DND-41 (cell line): Measurements from ENCODE around the gene SNAPC1.

Source experiments
- ATAC-seq: fragments of 200-7000 bp; cut with Tn5 transposase; 3 replicates; pipeline ENCODE4 v1.9.1; 2021; ENCODE audit warnings: low read depth; ENCODE audit not compliant: insufficient read depth
- DNase-seq: peaks from one replicate; pipeline ENCODE4 v3.0.0-alpha.2; 2020
- H2AFZ ChIP-seq: 2 replicates; pipeline ENCODE4 v1.6.0; 2012; ENCODE audit warnings: low read depth, low read length
- H3K27ac ChIP-seq: 2 replicates; pipeline ENCODE4 v1.5.1; 2012; ENCODE audit warnings: low read length, inconsistent platforms
- H3K27me3 ChIP-seq: fragments of 200-600 bp; sonication (generic); 2 replicates; pipeline ENCODE4 v1.6.0; 2012; ENCODE audit warnings: low read length, mild to moderate bottlenecking, inconsistent platforms; ENCODE audit not compliant: insufficient read depth, poor library complexity
- H3K36me3 ChIP-seq: 2 replicates; pipeline ENCODE4 v1.5.1; 2012; ENCODE audit warnings: low read length, inconsistent platforms; ENCODE audit not compliant: insufficient read depth
- H3K4me1 ChIP-seq: 2 replicates; pipeline ENCODE4 v1.5.1; 2012; ENCODE audit warnings: mild to moderate bottlenecking, low read length; ENCODE audit not compliant: insufficient read depth
- H3K4me2 ChIP-seq: 2 replicates; pipeline ENCODE4 v1.6.0; 2012; ENCODE audit warnings: mild to moderate bottlenecking, moderate library complexity, low read length, inconsistent platforms; ENCODE audit not compliant: insufficient read depth
- H3K4me3 ChIP-seq, 2 experiments: fragments of 200-600 bp in 1 of 2; shearing (Covaris generic) in 1 of 2; 2 replicates each; pipeline ENCODE4 v1.5.1; 2012 to 2016; ENCODE audit warnings: inconsistent platforms in 2 of 2, low read length in 2 of 2, mild to moderate bottlenecking in 2 of 2, low read depth in 1 of 2, moderate library complexity in 1 of 2
- H3K79me2 ChIP-seq: 2 replicates; pipeline ENCODE4 v1.6.0; 2012; ENCODE audit warnings: low read length, inconsistent platforms; ENCODE audit not compliant: insufficient read depth
- H3K9ac ChIP-seq: 2 replicates; pipeline ENCODE4 v1.6.0; 2012; ENCODE audit warnings: low read depth, mild to moderate bottlenecking, inconsistent platforms, low read length, moderate library complexity
- H3K9me3 ChIP-seq: 2 replicates; pipeline ENCODE4 v1.5.1; 2012; ENCODE audit warnings: low read length, moderate library complexity, mild to moderate bottlenecking, inconsistent platforms; ENCODE audit not compliant: insufficient read depth, severe bottlenecking
- H4K20me1 ChIP-seq: 2 replicates; pipeline ENCODE4 v1.6.0; 2012; ENCODE audit warnings: low read length; ENCODE audit not compliant: insufficient read depth
- EZH2 ChIP-seq: IDR thresholded peaks from 3 replicates; pipeline ENCODE4 v1.6.1; 2012; ENCODE audit warnings: borderline replicate concordance, low read depth, mild to moderate bottlenecking, moderate library complexity, low read length, inconsistent platforms; ENCODE audit not compliant: severe bottlenecking
- TF ChIP-seq, protein P1 (sequence below): IDR thresholded peaks from 2 replicates; pipeline ENCODE4 v1.5.1; 2012; ENCODE audit warnings: borderline replicate concordance, low read length, moderate library complexity, mild to moderate bottlenecking; ENCODE audit not compliant: poor library complexity, severe bottlenecking; ENCODE audit errors: extremely low read depth

SNAPC1 gene

DNA sequence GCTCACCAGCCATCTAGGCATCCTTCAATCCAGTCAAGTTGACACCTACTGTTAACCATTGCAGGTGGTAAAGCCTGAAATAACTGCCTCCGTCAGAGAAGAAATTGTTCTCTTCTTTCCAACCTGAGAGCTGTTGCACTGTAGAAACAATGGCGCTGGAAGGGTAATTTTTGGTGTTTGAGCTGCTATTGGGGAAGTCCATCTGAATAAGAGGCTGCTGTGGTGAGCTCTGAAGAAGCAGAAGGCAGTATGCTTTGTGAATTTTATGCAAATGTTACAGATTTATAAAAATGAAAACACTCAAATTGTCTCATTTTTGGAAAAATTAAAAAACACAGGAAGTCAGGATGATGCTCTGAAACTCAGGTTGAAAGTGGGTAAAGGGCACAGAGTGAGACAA is 60.2 kb downstream of the SNAPC1 start:
- no peak overlapping the region for H3K9ac ChIP-seq
- no peak for TF ChIP-seq EZH2
- TF ChIP-seq, protein P1, sequence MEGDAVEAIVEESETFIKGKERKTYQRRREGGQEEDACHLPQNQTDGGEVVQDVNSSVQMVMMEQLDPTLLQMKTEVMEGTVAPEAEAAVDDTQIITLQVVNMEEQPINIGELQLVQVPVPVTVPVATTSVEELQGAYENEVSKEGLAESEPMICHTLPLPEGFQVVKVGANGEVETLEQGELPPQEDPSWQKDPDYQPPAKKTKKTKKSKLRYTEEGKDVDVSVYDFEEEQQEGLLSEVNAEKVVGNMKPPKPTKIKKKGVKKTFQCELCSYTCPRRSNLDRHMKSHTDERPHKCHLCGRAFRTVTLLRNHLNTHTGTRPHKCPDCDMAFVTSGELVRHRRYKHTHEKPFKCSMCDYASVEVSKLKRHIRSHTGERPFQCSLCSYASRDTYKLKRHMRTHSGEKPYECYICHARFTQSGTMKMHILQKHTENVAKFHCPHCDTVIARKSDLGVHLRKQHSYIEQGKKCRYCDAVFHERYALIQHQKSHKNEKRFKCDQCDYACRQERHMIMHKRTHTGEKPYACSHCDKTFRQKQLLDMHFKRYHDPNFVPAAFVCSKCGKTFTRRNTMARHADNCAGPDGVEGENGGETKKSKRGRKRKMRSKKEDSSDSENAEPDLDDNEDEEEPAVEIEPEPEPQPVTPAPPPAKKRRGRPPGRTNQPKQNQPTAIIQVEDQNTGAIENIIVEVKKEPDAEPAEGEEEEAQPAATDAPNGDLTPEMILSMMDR: no peak
- H3K4me1 ChIP-seq: no peaks in the 10 kb centered on the region
- H3K27ac ChIP-seq: no peak overlapping the region
- H2AFZ ChIP-seq: no peak overlapping the region
- peaks cover 6% of the 10 kb centered on the region for H3K27me3 ChIP-seq
- no peaks in the 10 kb centered on the region for H3K36me3 ChIP-seq
- no peak overlapping the region for H3K4me2 ChIP-seq
- H3K4me3 ChIP-seq: no peak overlapping the region
- H3K9me3 ChIP-seq: no peaks in the 10 kb centered on the region
- H3K79me2 ChIP-seq: no peaks in the 10 kb centered on the region
- DNase-seq (no peak), ATAC-seq (no peak)
- H4K20me1 ChIP-seq: no peaks in the 10 kb centered on the region

DNA sequence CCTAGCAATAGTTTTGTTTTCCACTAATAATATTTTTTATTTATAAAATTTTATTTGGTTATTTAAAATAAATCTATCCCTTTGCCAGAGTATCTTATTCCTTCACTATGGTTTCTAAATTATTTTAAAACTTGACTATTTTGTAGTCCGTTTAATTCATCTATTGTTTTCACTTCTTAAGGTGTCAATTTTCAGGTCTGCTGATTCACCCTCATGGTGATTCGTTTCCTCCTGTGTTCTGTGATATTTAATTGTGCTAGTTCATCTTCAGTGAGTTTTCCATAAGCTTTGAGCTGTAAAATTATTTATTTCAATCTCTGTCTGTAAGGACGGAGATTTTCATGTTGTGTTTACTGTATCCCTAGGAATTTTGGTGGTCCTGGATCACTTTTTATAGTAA is 70.6 kb downstream of the SNAPC1 start:
- no peak overlapping the region for H3K27ac ChIP-seq

DNA sequence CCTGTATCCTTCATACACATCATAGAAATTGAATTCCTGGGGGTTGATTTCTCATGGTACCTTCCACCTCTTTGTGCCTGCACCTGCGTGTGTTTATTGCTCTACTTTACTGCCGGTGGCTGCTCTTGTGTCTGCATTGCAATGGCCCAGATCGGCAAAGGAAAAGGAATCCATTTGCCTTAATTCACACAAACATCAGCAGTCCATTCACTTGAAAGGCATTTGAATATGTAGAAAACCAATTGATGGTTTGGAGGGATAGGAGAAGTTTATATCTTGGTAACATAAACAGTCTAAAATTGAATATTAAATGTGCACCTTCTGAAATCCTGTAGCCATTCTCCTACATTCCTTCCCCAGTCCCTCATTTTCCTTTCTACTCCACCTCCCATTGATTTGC is 74.0 kb downstream of the SNAPC1 start:
- Histone ChIP-seq H3K27me3 (peaks cover 7% of the 10 kb centered on the region), H3K4me2 (no peak overlapping the region), H3K36me3 (no peaks in the 10 kb centered on the region), H3K4me3 (no peak overlapping the region), H3K79me2 (no peaks in the 10 kb centered on the region), H3K9me3 (no peaks in the 10 kb centered on the region), H3K27ac (no peak overlapping the region), H2AFZ (no peak overlapping the region), H3K9ac (no peak overlapping the region), H4K20me1 (no peaks in the 10 kb centered on the region; the same call in 1 of the 2 replicates), H3K4me1 (no peaks in the 10 kb centered on the region)
- TF ChIP-seq, protein P1: no peak
- TF ChIP-seq EZH2: no peak
- DNase-seq (no peak), ATAC-seq (no peak)

More for the DNA sequence above, 70.6 kb downstream of the SNAPC1 start:
- H4K20me1 ChIP-seq: no peaks in the 10 kb centered on the region; the same call in 1 of the 2 replicates
- no peaks in the 10 kb centered on the region for H3K4me1 ChIP-seq
- H3K27me3 ChIP-seq: peaks cover 4% of the 10 kb centered on the region
- no peak overlapping the region for H3K4me2 ChIP-seq
- no peak for ATAC-seq
- DNase-seq: no peak
- H2AFZ ChIP-seq: no peak overlapping the region
- H3K36me3 ChIP-seq: no peaks in the 10 kb centered on the region
- no peak for TF ChIP-seq EZH2
- TF ChIP-seq, protein P1: no peak
- no peak overlapping the region for H3K4me3 ChIP-seq
- H3K9me3 ChIP-seq: no peaks in the 10 kb centered on the region
- no peaks in the 10 kb centered on the region for H3K79me2 ChIP-seq
- H3K9ac ChIP-seq: no peak overlapping the region

DNA sequence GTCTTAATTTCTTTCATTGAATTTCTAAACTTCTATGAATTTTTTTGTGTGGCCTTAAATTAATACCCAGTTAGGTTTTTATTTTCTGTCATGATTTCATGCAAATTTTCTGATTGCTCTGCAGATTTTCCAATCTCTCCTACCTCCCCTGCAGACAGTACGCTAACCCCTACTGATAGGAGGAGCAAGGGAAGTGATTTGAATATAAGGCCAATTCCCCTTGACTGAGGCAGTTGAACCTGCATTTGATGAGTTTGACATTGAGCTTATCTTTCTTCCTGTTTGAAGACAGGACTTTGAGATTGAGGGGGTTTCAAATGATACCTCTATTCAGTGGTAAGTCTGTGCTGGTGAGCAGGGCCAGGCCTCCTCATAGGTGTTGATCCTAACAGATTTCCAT is 74.6 kb downstream of the SNAPC1 start:
- Histone ChIP-seq H2AFZ (no peak overlapping the region), H3K4me1 (no peaks in the 10 kb centered on the region), H3K36me3 (no peaks in the 10 kb centered on the region), H3K27ac (no peak overlapping the region), H3K4me2 (no peak overlapping the region), H3K9ac (no peak overlapping the region), H3K79me2 (no peaks in the 10 kb centered on the region), H3K4me3 (no peak overlapping the region), H4K20me1 (no peaks in the 10 kb centered on the region; the same call in 1 of the 2 replicates), H3K27me3 (peaks cover 7% of the 10 kb centered on the region), H3K9me3 (no peaks in the 10 kb centered on the region)
- no peak for ATAC-seq
- no peak for TF ChIP-seq EZH2
- TF ChIP-seq, protein P1: no peak
- DNase-seq: no peak
